Bronchial epithelial cell (primary cell): Measurements from ENCODE around the gene WIPF3. TPM values are rescaled to one million over a fixed set of nuclear protein-coding genes. Genes with fewer than 3 reads are reported as not detected.
A peak's percentile ranks its signal among the peaks of the same experiment; 100 is the strongest.

Source experiments
- DNase-seq: peaks from one replicate; pipeline ENCODE4 v3.0.0-alpha.2; 2010; ENCODE audit warnings: low read depth
- FAIRE-seq: peaks from 2 replicates; lab custom pipeline; 2011; peaks lifted over from hg19 to GRCh38; lab: Jason Lieb, UNC
- H3K27me3 ChIP-seq: 2 replicates; pipeline ENCODE4 v1.5.1; 2011; ENCODE audit warnings: low read length; ENCODE audit not compliant: control insufficient read depth, insufficient read depth
- H3K36me3 ChIP-seq: 2 replicates; pipeline ENCODE4 v1.5.1; 2011; ENCODE audit warnings: low read length; ENCODE audit not compliant: control insufficient read depth, insufficient read depth
- H3K4me3 ChIP-seq: 2 replicates; pipeline ENCODE4 v1.5.1; 2011; ENCODE audit warnings: mild to moderate bottlenecking, low read depth, low read length, control low read depth
- CTCF ChIP-seq: IDR thresholded peaks from 2 replicates; pipeline ENCODE4 v1.5.1; 2011; ENCODE audit warnings: mild to moderate bottlenecking, moderate library complexity, low read length, control low read depth, inconsistent platforms; ENCODE audit not compliant: insufficient read depth, severe bottlenecking
- total RNA-seq: library from RNA; depleted of rRNA; stranded (reverse); fragments of >200 nt; gene quantifications from 2 replicates; pipeline ENCODE4 v1.2.1, GENCODE V29; 2014

WIPF3 gene
- under 0.01 TPM in 2 replicates for total RNA-seq

- DNase-seq (no peak), FAIRE-seq (no peak)
- no peaks in the 10 kb centered on the region for H3K36me3 ChIP-seq
- TF ChIP-seq CTCF = no peak
- peaks cover 49% of the 10 kb centered on the region for H3K27me3 ChIP-seq
- H3K4me3 ChIP-seq = peak within 1 kb of the TSS; percentile 22
These were observed at the start of gene WIPF3 for GRCh38 chr7:29806208-29806994. Gene WIPF3, plus strand, starts transcription at chr7:29806508. Its CDS starts 28,217 bp downstream, at chr7:29834725.

GRCh38 chr7:29763266-29763665 is 43.0 kb upstream of the WIPF3 start:
- Histone ChIP-seq H3K36me3 (no peaks in the 10 kb centered on the region), H3K4me3 (no peak overlapping the region), H3K27me3 (peaks cover 6% of the 10 kb centered on the region)
- DNase-seq (peak; percentile 15), FAIRE-seq (no peak)
- TF ChIP-seq CTCF = no peak

DNA sequence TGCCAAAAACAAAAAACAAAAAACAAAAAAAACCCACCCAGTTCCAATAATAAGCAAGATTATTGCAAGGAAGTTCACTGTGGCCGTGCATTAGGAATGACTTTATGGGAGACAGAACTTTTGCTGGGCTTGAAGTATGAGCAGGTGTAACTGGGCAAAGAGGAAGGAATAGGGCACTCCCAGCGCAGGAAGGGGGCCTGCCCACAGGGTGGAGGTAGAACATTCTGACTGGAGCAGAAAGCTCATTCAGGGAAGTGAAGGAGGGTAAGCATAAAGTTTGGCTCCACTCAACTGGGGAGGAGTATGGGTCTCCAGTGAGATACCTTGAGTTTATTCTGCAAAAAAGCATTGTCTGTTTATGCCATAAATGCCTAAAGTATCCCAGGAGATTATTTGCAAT is 42.1 kb upstream of the WIPF3 start:
- no peak overlapping the region for H3K4me3 ChIP-seq
- no peak for TF ChIP-seq CTCF
- peaks cover 6% of the 10 kb centered on the region for H3K27me3 ChIP-seq
- FAIRE-seq (no peak), DNase-seq (no peak)
- H3K36me3 ChIP-seq = no peaks in the 10 kb centered on the region

GRCh38 chr7:29765490-29765889 is 40.8 kb upstream of the WIPF3 start:
- peaks cover 6% of the 10 kb centered on the region for H3K27me3 ChIP-seq
- no peak overlapping the region for H3K4me3 ChIP-seq
- no peak for TF ChIP-seq CTCF
- H3K36me3 ChIP-seq = no peaks in the 10 kb centered on the region
- no peak for FAIRE-seq
- no peak for DNase-seq

DNA sequence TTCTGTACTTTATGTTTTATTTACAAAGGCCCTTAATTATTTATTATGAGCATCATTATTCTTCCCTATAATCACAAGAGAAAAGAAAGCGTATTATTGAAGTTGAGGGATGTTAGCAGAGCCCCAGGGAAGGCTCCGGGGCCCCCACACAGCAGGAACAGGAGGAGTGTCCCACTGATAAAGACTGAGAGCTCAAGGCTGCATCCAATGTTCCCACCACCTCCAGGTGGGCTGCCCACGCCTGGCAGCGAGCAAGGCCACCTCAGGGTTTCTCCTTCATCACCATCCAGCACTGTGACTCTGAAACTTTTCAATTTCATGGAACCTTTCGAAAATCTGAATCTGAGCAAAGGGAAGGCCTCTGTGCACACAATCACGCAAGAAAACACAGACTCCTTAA is 35.9 kb upstream of the WIPF3 start:
- FAIRE-seq (no peak), DNase-seq (no peak)
- H3K27me3 ChIP-seq = peaks cover 9% of the 10 kb centered on the region
- no peak overlapping the region for H3K4me3 ChIP-seq
- TF ChIP-seq CTCF = no peak
- H3K36me3 ChIP-seq = no peaks in the 10 kb centered on the region
